Caco-2 (cell line): ENCODE results near the gene PDE12. TPM values are rescaled to one million over a fixed set of nuclear protein-coding genes. Genes with fewer than 3 reads are reported as not detected.

Source experiments
- BruUV-seq: library from RNA; stranded (reverse); fragments of 400-500 nt; replicated peaks from 2 replicates; lab custom pipeline; 2021; lab: Mats Ljungman, UMichigan
- CTCF ChIA-PET: fragments of 300-600 bp; sonication (Branson Sonifier 250); formaldehyde crosslinking; loops from one replicate; lab custom pipeline; 2022; ENCODE audit warnings: antibody characterized with exemption; lab: Charles Lee
- POLR2A ChIA-PET: fragments of 300-600 bp; sonication (Branson Sonifier 250); formaldehyde crosslinking; loops from one replicate; lab custom pipeline; 2022; ENCODE audit warnings: antibody characterized with exemption; lab: Charles Lee
- DNase-seq, 2 experiments: peaks; one replicate each; pipeline versions ENCODE4 v3.0.0 to v3.0.0-alpha.2; 2020 to 2022
- H3K27me3 ChIP-seq: replicated peaks from 2 replicates; pipeline ENCODE4 v1.6.0; 2011; ENCODE audit warnings: low read length; ENCODE audit not compliant: control insufficient read depth, insufficient read depth
- H3K36me3 ChIP-seq: 2 replicates; pipeline ENCODE4 v1.5.1; 2011; ENCODE audit warnings: low read length; ENCODE audit not compliant: control insufficient read depth, insufficient read depth
- H3K4me1 ChIP-seq: fragments of 250-450 bp; sonication (Bioruptor Pico); 2 replicates; pipeline ENCODE4 v1.5.1; 2020; ENCODE audit warnings: mild to moderate bottlenecking
- H3K4me3 ChIP-seq: 2 replicates; pipeline ENCODE4 v1.5.1; 2011; ENCODE audit warnings: low read depth, mild to moderate bottlenecking, control low read depth, low read length
- H3K9me3 ChIP-seq: fragments of 250-450 bp; sonication (Bioruptor Pico); 2 replicates; pipeline ENCODE4 v1.5.1; 2020; ENCODE audit warnings: mild to moderate bottlenecking, moderate library complexity
- H3K27ac Mint-ChIP-seq: one replicate; pipeline ENCODE4 v1.8.0; 2022; ENCODE audit warnings: mixed read lengths; ENCODE audit not compliant: unreplicated experiment
- H3K27me3 Mint-ChIP-seq: one replicate; pipeline ENCODE4 v1.8.0; 2022; ENCODE audit warnings: mixed read lengths; ENCODE audit not compliant: insufficient read depth, unreplicated experiment
- H3K36me3 Mint-ChIP-seq: one replicate; pipeline ENCODE4 v1.8.0; 2022; ENCODE audit warnings: mild to moderate bottlenecking, mixed read lengths; ENCODE audit not compliant: insufficient read depth, unreplicated experiment
- H3K4me1 Mint-ChIP-seq: one replicate; pipeline ENCODE4 v1.8.0; 2022; ENCODE audit warnings: low read depth, mixed read lengths; ENCODE audit not compliant: unreplicated experiment
- H3K4me3 Mint-ChIP-seq: one replicate; pipeline ENCODE4 v1.8.0; 2022; ENCODE audit warnings: mild to moderate bottlenecking, moderate library complexity, mixed read lengths; ENCODE audit not compliant: unreplicated experiment
- H3K9me3 Mint-ChIP-seq: one replicate; pipeline ENCODE4 v1.8.0; 2022; ENCODE audit warnings: mixed read lengths; ENCODE audit not compliant: unreplicated experiment
- CTCF ChIP-seq, 2 experiments: fragments of 200-600 bp in 1 of 2; IDR thresholded peaks; 1 replicate in 1 of 2; 2 replicates in 1 of 2; pipeline versions ENCODE4 v1.5.1 to v1.8.0; 2011 to 2022; ENCODE audit warnings: antibody characterized with exemption in 1 of 2, control low read depth in 1 of 2, inconsistent platforms in 1 of 2, low read depth in 1 of 2, low read length in 1 of 2, mild to moderate bottlenecking in 1 of 2, moderate library complexity in 1 of 2; ENCODE audit not compliant: insufficient read depth in 1 of 2, severe bottlenecking in 1 of 2, unreplicated experiment in 1 of 2
- intact Hi-C: fragments of 100-400 bp; cut with micrococcal nuclease; formaldehyde crosslinking; loops from one replicate; pipeline ENCODE4 v1.10.0; 2022; ENCODE audit not compliant: unreplicated experiment
- total RNA-seq: library from RNA; stranded (reverse); gene quantifications from 2 replicates; pipeline ENCODE4 v1.2.3, GENCODE V29; 2022

PDE12 gene
- total RNA-seq, 1 experiment from 2014 or later: 22.1 TPM

GRCh38 chr3:57594144-57594543, 38.1 kb downstream of the PDE12 start:
- DNase-seq: no peak
- Mint-ChIP-seq H3K4me1 (peaks cover 16% of the 10 kb centered on the region), H3K36me3 (peaks cover 93% of the 10 kb centered on the region), H3K27me3 (no peaks in the 10 kb centered on the region), H3K4me3 (peak overlapping the region; percentile 84), H3K27ac (peak overlapping the region; percentile 93), H3K9me3 (no peaks in the 10 kb centered on the region)
- H3K36me3 ChIP-seq: no peaks in the 10 kb centered on the region; the same call in 1 of the 2 replicates
- no peak overlapping the region for H3K4me3 ChIP-seq
- TF ChIP-seq CTCF (IDR thresholded peaks at IDR 0.05; ENCODE audit: insufficient read depth in 1 of 2, low read depth in 1 of 2, low read length in 1 of 2, severe bottlenecking in 1 of 2, unreplicated experiment in 1 of 2): no peak
- H3K9me3 ChIP-seq: no peaks in the 10 kb centered on the region
- peaks cover 12% of the 10 kb centered on the region for H3K4me1 ChIP-seq
- intact Hi-C loops: no loop called here
- BruUV-seq: no TSS peak
- ChIA-PET CTCF (no interaction called here), POLR2A (no interaction called here)
- H3K27me3 ChIP-seq: no peaks in the 10 kb centered on the region

GRCh38 chr3:57594576-57594975, 38.5 kb downstream of the PDE12 start:
- POLR2A ChIA-PET: no interaction called here
- peaks cover 89% of the 10 kb centered on the region for H3K36me3 Mint-ChIP-seq
- intact Hi-C loops: no loop called here

GRCh38 chr3:57596495-57597126, 40.5 kb downstream of the PDE12 start:
- ChIA-PET CTCF (interaction anchor here (0.6 to 1.4 kb wide), 2 partner anchors 150 to 199 kb away, joined by 4 to 5 read pairs; no protein-coding TSS in a partner anchor), POLR2A (interaction anchor here (0.5 to 1.6 kb wide), 11 partner anchors 15 to 1872 kb away, joined by 3 to 11 read pairs (median 5); partner anchors contain the start of gene PDE12)
- intact Hi-C loops: loop anchor here (1.0 to 2.0 kb wide), 4 partner anchors 40 to 231 kb away; partner anchors contain the start of genes DENND6A, PDE12 and SLMAP
- Mint-ChIP-seq H3K4me1 (peaks cover 22% of the 10 kb centered on the region), H3K4me3 (peak overlapping the region; percentile 84), H3K27me3 (no peaks in the 10 kb centered on the region), H3K36me3 (peaks cover 78% of the 10 kb centered on the region), H3K27ac (peak overlapping the region; percentile 93), H3K9me3 (no peaks in the 10 kb centered on the region)
- H3K27me3 ChIP-seq: no peaks in the 10 kb centered on the region
- peaks cover 21% of the 10 kb centered on the region for H3K4me1 ChIP-seq
- peak; percentile 80 to 85 for DNase-seq
- H3K36me3 ChIP-seq: no peaks in the 10 kb centered on the region; the same call in 1 of the 2 replicates
- BruUV-seq: TSS peak; percentile 40
- no peaks in the 10 kb centered on the region for H3K9me3 ChIP-seq
- no peak for TF ChIP-seq CTCF (IDR thresholded peaks at IDR 0.05; ENCODE audit: insufficient read depth in 1 of 2, low read depth in 1 of 2, low read length in 1 of 2, severe bottlenecking in 1 of 2, unreplicated experiment in 1 of 2)
- H3K4me3 ChIP-seq: peak overlapping the region; percentile 90

More at GRCh38 chr3:57594576-57594975, 38.5 kb downstream of the PDE12 start:
- CTCF ChIA-PET: no interaction called here
- Histone ChIP-seq H3K4me1 (peaks cover 16% of the 10 kb centered on the region), H3K4me3 (peak overlapping the region; percentile 13; the same call in 1 of the 2 replicates), H3K27me3 (no peaks in the 10 kb centered on the region), H3K36me3 (no peaks in the 10 kb centered on the region; the same call in 1 of the 2 replicates), H3K9me3 (no peaks in the 10 kb centered on the region)
- BruUV-seq: no TSS peak
- H3K27ac Mint-ChIP-seq: peak overlapping the region; percentile 93
- H3K27me3 Mint-ChIP-seq: no peaks in the 10 kb centered on the region
- no peaks in the 10 kb centered on the region for H3K9me3 Mint-ChIP-seq
- H3K4me1 Mint-ChIP-seq: peaks cover 21% of the 10 kb centered on the region
- H3K4me3 Mint-ChIP-seq: peak overlapping the region; percentile 84
- no peak for TF ChIP-seq CTCF (IDR thresholded peaks at IDR 0.05; ENCODE audit: insufficient read depth in 1 of 2, low read depth in 1 of 2, low read length in 1 of 2, severe bottlenecking in 1 of 2, unreplicated experiment in 1 of 2)
- DNase-seq: no peak
